OCI-LY3 (cell line): ENCODE measurements around the gene SLC6A4.

Experiments used
- CTCF ChIP-seq: fragments of 200-600, 300-600 bp; sonication (generic); IDR thresholded peaks from 2 replicates; pipeline ENCODE4 v1.5.1; 2014; ENCODE audit warnings: antibody characterized with exemption, low read length, low read depth
- EZH2phosphoT487 ChIP-seq: fragments of 200-600 bp; shearing (Covaris generic); IDR thresholded peaks from 2 replicates; pipeline ENCODE4 v1.6.1; 2018; ENCODE audit warnings: antibody characterized with exemption, mixed run types, low read depth

DNA sequence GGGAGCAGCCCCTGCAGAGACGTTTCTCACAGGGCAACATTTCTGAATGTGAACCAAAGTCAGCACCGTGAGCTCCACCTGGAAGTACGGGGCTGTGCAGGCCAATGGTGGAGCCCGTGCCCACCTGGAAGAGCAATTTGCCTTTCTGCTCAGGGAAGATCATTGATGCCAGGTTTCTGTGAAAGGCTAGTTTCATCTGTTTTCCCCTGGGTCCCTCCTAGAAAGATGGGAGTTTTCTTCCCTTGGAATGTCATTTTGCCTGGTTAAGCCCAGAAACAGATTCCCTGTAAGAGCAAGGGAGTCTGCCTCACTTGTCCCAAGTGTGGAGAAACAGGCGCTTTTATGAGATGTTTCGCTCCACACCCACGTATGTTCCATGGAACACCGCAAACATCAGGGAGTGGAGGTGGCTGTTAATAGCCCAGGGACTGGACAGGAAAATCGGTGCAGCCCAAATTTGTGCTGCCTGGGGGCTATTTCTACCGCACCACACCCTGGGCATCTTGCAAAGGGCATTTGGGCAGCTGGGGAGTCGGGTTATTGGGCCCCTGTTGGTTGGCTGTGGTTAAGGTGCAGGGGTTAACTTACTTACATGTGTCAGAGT lies 2.6 kb downstream of the SLC6A4 start:
- TF ChIP-seq CTCF (no peak), EZH2phosphoT487 (no peak)
